ENCODE data around the gene CADPS. TPM values are rescaled to one million over a fixed set of nuclear protein-coding genes. Genes with fewer than 3 reads are reported as not detected.

The CADPS gene
- total and polyA plus RNA-seq, 2 of the 4 experiments (the other 2 are of a cell fraction): not detected

GRCh38 chr3:62705721-62706120 lies 169.5 kb downstream of the CADPS start:
- no peak overlapping the region for H2AK5ac ChIP-seq (ENCODE audit: low read depth, low read length)
- H2BK15ac ChIP-seq (ENCODE audit: low read depth, low read length): no peak overlapping the region
- CTCF ChIA-PET: no interaction called here
- POLR2A ChIA-PET (ENCODE audit: unreplicated experiment): no interaction called here
- DNase-seq (no peak), ATAC-seq (ENCODE audit: low read depth) (no peak)
- no peak overlapping the region for H2BK20ac ChIP-seq (ENCODE audit: low read depth, low read length)
- 0% methylated on average over 1 of the region's 2 CpGs; no CpG with 5 or more reads in 1 of the 2 experiments for WGBS, 2 experiments (ENCODE audit: extremely low coverage in 2 of 2, insufficient read length in 1 of 2)
- H4K5ac ChIP-seq (ENCODE audit: low read depth, low read length): no peak overlapping the region
- no peak overlapping the region for H3K4ac ChIP-seq (ENCODE audit: low read depth, low read length)
- H3K9me3 ChIP-seq (ENCODE audit: control insufficient read depth, insufficient read depth, low read length): no peaks in the 10 kb centered on the region
- dilution Hi-C loops (cut with HindIII; ENCODE audit: low sequenced_read_pairs, unreplicated experiment) (no loop called here), in situ Hi-C loops (cut with MboI; ENCODE audit: low sequenced_read_pairs) (no loop called here), intact Hi-C loops (cut with micrococcal nuclease) (no loop called here)
- no peaks in the 10 kb centered on the region for H3K4me1 ChIP-seq (ENCODE audit: control insufficient read depth, insufficient read depth, low read length)
- no peaks in the 10 kb centered on the region for H4K20me1 ChIP-seq (ENCODE audit: insufficient read depth, low read length)
- no peak overlapping the region for H3K14ac ChIP-seq (replicated peaks; ENCODE audit: low read depth, low read length)
- H2AFZ ChIP-seq (replicated peaks; ENCODE audit: low read length, poor library complexity): no peak overlapping the region
- no peak overlapping the region for H3K23ac ChIP-seq (ENCODE audit: low read depth, low read length)
- H3K9me1 ChIP-seq (ENCODE audit: insufficient read depth, low read length): no peaks in the 10 kb centered on the region
- H3K9ac ChIP-seq (ENCODE audit: low read depth, low read length): no peak overlapping the region
- H3K4me2 ChIP-seq (ENCODE audit: low read depth, low read length): no peak overlapping the region
- no peak overlapping the region for H3K27ac ChIP-seq (ENCODE audit: insufficient read depth, low read length)
- H4K8ac ChIP-seq (ENCODE audit: low read depth in 2 of 2, low read length in 2 of 2): no peak overlapping the region
- TF ChIP-seq CHD1 (IDR thresholded peaks at IDR 0.05; ENCODE audit: low read depth, low read length): no peak
- no peak for TF ChIP-seq MXI1 (IDR thresholded peaks at IDR 0.05; ENCODE audit: borderline replicate concordance, low read depth, low read length)
- no TSS peak for BruUV-seq (replicated peaks)
- no peak overlapping the region for H3K18ac ChIP-seq (ENCODE audit: low read depth, low read length)
- no peak overlapping the region for H3K56ac ChIP-seq (ENCODE audit: extremely low read depth, insufficient read depth, low read length)
- H3K27me3 ChIP-seq (ENCODE audit: control insufficient read depth, insufficient read depth, low read length): no peaks in the 10 kb centered on the region
- H3K4me3 ChIP-seq (ENCODE audit: insufficient read depth, low read depth, low read length): no peak overlapping the region
- no peak overlapping the region for H2BK120ac ChIP-seq (ENCODE audit: low read depth, low read length)
- H4K91ac ChIP-seq (ENCODE audit: insufficient read depth, low read depth, low read length): no peak overlapping the region
- H2AK9ac ChIP-seq (replicated peaks; ENCODE audit: low read depth, low read length, poor library complexity): no peak overlapping the region
- no peak overlapping the region for H2BK5ac ChIP-seq (ENCODE audit: low read depth, low read length, poor library complexity, severe bottlenecking)
- H3K79me1 ChIP-seq (ENCODE audit: low read depth in 1 of 2, low read length in 2 of 2): no peaks in the 10 kb centered on the region
- no peaks in the 10 kb centered on the region for H3K36me3 ChIP-seq (ENCODE audit: control insufficient read depth, insufficient read depth, low read length)
